OCI-LY1 (cell line): ENCODE measurements around the gene GAP43.

Source experiments
- CTCF ChIP-seq: fragments of 200-600 bp; sonication (generic), shearing (Covaris generic); IDR thresholded peaks from 2 replicates; pipeline ENCODE4 v1.5.1; 2017; ENCODE audit warnings: mild to moderate bottlenecking, antibody characterized with exemption, low read length, moderate library complexity, mixed read lengths
- EZH2 ChIP-seq: fragments of 200-600 bp; sonication (generic), shearing (Covaris generic); IDR thresholded peaks from 2 replicates; pipeline ENCODE4 v1.8.0; 2017; ENCODE audit warnings: borderline replicate concordance, mixed run types, mild to moderate bottlenecking, antibody characterized with exemption, low read length, moderate library complexity, mixed read lengths

GRCh38 chr3:115727135-115727534 is 103.8 kb downstream of the GAP43 start:
- TF ChIP-seq EZH2 (no peak), CTCF (no peak)
